ENCODE data around the gene DUSP2.
"Not testable (repeated sequence)": the region's sequence is repeated elsewhere in the genome, so short reads cannot be mapped to it uniquely, and the experiment has no call there.

The DUSP2 gene

DNA sequence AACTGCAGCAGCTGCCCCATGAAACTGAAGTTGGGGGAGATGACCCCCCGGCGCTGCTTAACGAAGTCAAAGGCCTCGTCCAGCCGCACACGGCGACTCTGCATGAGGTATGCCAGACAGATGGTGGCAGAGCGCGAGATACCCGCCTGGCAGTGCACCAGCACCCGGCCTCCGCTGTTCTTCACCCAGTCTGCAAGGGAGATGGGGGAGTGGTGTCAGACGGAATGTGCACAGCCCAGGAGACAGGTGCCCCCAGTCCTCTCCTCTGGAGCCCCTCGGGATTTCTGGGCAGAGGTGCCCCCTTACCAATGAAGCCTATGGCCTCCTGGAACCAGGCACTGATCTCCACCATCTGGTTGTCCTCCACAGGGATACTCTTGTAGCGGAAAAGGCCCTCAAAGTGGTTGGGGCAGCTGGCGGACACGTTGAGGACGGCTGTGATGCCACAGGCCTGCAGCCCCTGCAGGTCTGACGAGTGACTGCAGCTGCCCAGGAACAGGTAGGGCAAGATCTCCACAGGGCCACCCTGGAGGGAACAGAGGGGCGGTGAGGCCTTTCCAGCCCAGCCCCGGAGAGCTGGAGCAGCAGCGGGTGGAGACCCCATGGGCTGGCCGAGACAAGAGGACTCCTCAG, 1.3 kb downstream of the DUSP2 start:
- Histone ChIP-seq H3K4me2 (ENCODE audit: low read length) (peak overlapping the region; percentile 90), H3K9me2 (ENCODE audit: low read depth, low read length) (no peaks in the 10 kb centered on the region), H3K4me1 (ENCODE audit: insufficient read depth, low read length, severe bottlenecking) (peaks cover 61% of the 10 kb centered on the region), H2AFZ (ENCODE audit: low read length) (no peak overlapping the region), H3K4me3 (ENCODE audit: low read depth, low read length, poor library complexity, severe bottlenecking) (peak overlapping the region; percentile 92), H3K79me2 (ENCODE audit: insufficient read depth, low read length) (no peaks in the 10 kb centered on the region), H4K20me1 (ENCODE audit: insufficient read depth, low read length) (no peaks in the 10 kb centered on the region), H3K27ac (ENCODE audit: low read depth, low read length, poor library complexity, severe bottlenecking) (peak overlapping the region; percentile 55), H3K9me3 (ENCODE audit: low read length) (no peaks in the 10 kb centered on the region), H3F3A (ENCODE audit: insufficient read depth, low read length) (no peaks in the 10 kb centered on the region), H3K27me3 (ENCODE audit: insufficient read depth, low read length) (no peaks in the 10 kb centered on the region), H3K36me3 (ENCODE audit: insufficient read depth, low read length) (peaks cover 28% of the 10 kb centered on the region), H3K9ac (ENCODE audit: low read length) (peak overlapping the region; percentile 90)
- TF ChIP-seq EZH2 (IDR thresholded peaks at IDR 0.05; ENCODE audit: borderline replicate concordance, low read length) (no peak), CTCF (IDR thresholded peaks at IDR 0.05; ENCODE audit: low read length) (peak; percentile 32; the same call in 1 of the 2 replicates)

GRCh38 chr2:96143231-96143847, 1.9 kb downstream of the DUSP2 start:
- Histone ChIP-seq H3K27me3 (ENCODE audit: insufficient read depth, low read length) (no peaks in the 10 kb centered on the region), H3K79me2 (ENCODE audit: insufficient read depth, low read length) (no peaks in the 10 kb centered on the region), H3K9me3 (ENCODE audit: low read length) (no peaks in the 10 kb centered on the region), H4K20me1 (ENCODE audit: insufficient read depth, low read length) (no peaks in the 10 kb centered on the region), H3K9me2 (ENCODE audit: low read depth, low read length) (no peaks in the 10 kb centered on the region), H3K4me3 (ENCODE audit: low read depth, low read length, poor library complexity, severe bottlenecking) (peak overlapping the region; percentile 92), H3K4me1 (ENCODE audit: insufficient read depth, low read length, severe bottlenecking) (peaks cover 54% of the 10 kb centered on the region), H2AFZ (ENCODE audit: low read length) (no peak overlapping the region), H3K27ac (ENCODE audit: low read depth, low read length, poor library complexity, severe bottlenecking) (peak overlapping the region; percentile 55), H3F3A (ENCODE audit: insufficient read depth, low read length) (no peaks in the 10 kb centered on the region), H3K36me3 (ENCODE audit: insufficient read depth, low read length) (peaks cover 28% of the 10 kb centered on the region), H3K9ac (ENCODE audit: low read length) (peak overlapping the region; percentile 90), H3K4me2 (ENCODE audit: low read length) (peak overlapping the region; percentile 90)
- TF ChIP-seq EZH2 (IDR thresholded peaks at IDR 0.05; ENCODE audit: borderline replicate concordance, low read length) (no peak), CTCF (IDR thresholded peaks at IDR 0.05; ENCODE audit: low read length) (no peak)

GRCh38 chr2:96142217-96143113, 2.8 kb downstream of the DUSP2 start:
- Histone ChIP-seq H3K9me2 (ENCODE audit: low read depth, low read length) (no peaks in the 10 kb centered on the region), H3K4me3 (ENCODE audit: low read depth, low read length, poor library complexity, severe bottlenecking) (peak overlapping the region; percentile 92), H3K4me2 (ENCODE audit: low read length) (peak overlapping the region; percentile 90), H3K79me2 (ENCODE audit: insufficient read depth, low read length) (no peaks in the 10 kb centered on the region), H3K9ac (ENCODE audit: low read length) (no peak overlapping the region; the same call in 1 of the 2 replicates), H3K4me1 (ENCODE audit: insufficient read depth, low read length, severe bottlenecking) (peaks cover 46% of the 10 kb centered on the region), H3K27me3 (ENCODE audit: insufficient read depth, low read length) (no peaks in the 10 kb centered on the region), H2AFZ (ENCODE audit: low read length) (no peak overlapping the region), H3K36me3 (ENCODE audit: insufficient read depth, low read length) (peaks cover 28% of the 10 kb centered on the region), H3K27ac (ENCODE audit: low read depth, low read length, poor library complexity, severe bottlenecking) (peak overlapping the region; percentile 4), H3K9me3 (ENCODE audit: low read length) (no peaks in the 10 kb centered on the region), H3F3A (ENCODE audit: insufficient read depth, low read length) (no peaks in the 10 kb centered on the region), H4K20me1 (ENCODE audit: insufficient read depth, low read length) (no peaks in the 10 kb centered on the region)
- TF ChIP-seq EZH2 (IDR thresholded peaks at IDR 0.05; ENCODE audit: borderline replicate concordance, low read length) (no peak), CTCF (IDR thresholded peaks at IDR 0.05; ENCODE audit: low read length) (peak; percentile 68)

- not testable (repeated sequence) for H4K20me1 ChIP-seq (ENCODE audit: insufficient read depth, low read length); H3F3A ChIP-seq (ENCODE audit: insufficient read depth, low read length); H3K4me3 ChIP-seq (ENCODE audit: low read depth, low read length, poor library complexity, severe bottlenecking); H3K9me3 ChIP-seq (ENCODE audit: low read length); H2AFZ ChIP-seq (ENCODE audit: low read length); H3K9ac ChIP-seq (ENCODE audit: low read length); H3K79me2 ChIP-seq (ENCODE audit: insufficient read depth, low read length); H3K27me3 ChIP-seq (ENCODE audit: insufficient read depth, low read length); H3K9me2 ChIP-seq (ENCODE audit: low read depth, low read length); H3K4me2 ChIP-seq (ENCODE audit: low read length); H3K27ac ChIP-seq (ENCODE audit: low read depth, low read length, poor library complexity, severe bottlenecking)
- H3K4me1 ChIP-seq (ENCODE audit: insufficient read depth, low read length, severe bottlenecking) = peaks cover 37% of the 10 kb centered on the region
- peaks cover 28% of the 10 kb centered on the region for H3K36me3 ChIP-seq (ENCODE audit: insufficient read depth, low read length)
These were observed 3.6 kb downstream of the DUSP2 start for GRCh38 chr2:96141624-96141967.

All from OCI-LY1 (cell line).